Fibroblast of pulmonary artery (primary cell): ENCODE measurements around the gene PIPOX.

Source experiments
- DNase-seq: peaks from one replicate; pipeline ENCODE4 v3.0.0-alpha.2; 2010; ENCODE audit warnings: low read depth
- H3K4me3 ChIP-seq: replicated peaks from 2 replicates; pipeline ENCODE4 v1.5.1; 2011; ENCODE audit warnings: low read depth, mild to moderate bottlenecking, control low read depth, low read length, moderate library complexity
- TF ChIP-seq, protein P1 (sequence below): IDR thresholded peaks from 2 replicates; pipeline ENCODE4 v1.5.1; 2011; ENCODE audit warnings: mild to moderate bottlenecking, control low read depth, low read length, inconsistent platforms; ENCODE audit errors: missing control alignments

The PIPOX gene

DNA sequence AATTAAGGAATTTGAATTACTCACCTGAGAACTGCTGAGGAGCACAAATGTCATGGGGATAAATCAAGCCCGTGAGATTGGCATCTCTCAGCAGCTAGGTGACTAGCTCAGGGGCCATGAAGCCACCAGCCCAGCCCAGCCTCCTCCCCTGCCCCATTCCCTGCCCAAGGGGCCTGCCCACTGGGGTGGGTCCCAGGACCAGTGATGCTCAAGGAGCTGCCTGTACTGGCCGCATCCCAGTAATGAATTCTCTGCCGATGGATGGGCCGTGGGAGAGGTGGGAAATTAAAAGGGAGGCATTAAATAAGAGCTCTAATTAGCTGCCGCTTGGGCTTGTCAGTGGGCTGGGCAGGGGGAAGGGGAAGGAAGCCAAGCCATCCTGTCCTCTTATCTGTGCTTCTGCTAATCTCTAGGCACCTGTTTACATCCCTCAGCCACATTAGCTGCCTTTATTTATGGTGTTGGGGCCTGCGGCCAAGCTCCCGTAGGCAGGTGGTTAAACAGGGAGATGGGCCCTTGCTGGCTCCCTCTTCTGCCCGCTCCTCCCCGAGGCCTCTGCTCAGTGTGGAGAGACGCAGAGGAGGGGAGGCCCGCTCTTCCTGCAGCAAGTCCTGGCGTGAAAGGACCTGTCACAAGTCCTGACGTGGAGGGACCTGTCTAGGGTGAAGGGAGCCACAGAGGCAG is 48.8 kb downstream of the PIPOX start:
- DNase-seq = no peak
- H3K4me3 ChIP-seq = no peak overlapping the region
- TF ChIP-seq, protein P1, sequence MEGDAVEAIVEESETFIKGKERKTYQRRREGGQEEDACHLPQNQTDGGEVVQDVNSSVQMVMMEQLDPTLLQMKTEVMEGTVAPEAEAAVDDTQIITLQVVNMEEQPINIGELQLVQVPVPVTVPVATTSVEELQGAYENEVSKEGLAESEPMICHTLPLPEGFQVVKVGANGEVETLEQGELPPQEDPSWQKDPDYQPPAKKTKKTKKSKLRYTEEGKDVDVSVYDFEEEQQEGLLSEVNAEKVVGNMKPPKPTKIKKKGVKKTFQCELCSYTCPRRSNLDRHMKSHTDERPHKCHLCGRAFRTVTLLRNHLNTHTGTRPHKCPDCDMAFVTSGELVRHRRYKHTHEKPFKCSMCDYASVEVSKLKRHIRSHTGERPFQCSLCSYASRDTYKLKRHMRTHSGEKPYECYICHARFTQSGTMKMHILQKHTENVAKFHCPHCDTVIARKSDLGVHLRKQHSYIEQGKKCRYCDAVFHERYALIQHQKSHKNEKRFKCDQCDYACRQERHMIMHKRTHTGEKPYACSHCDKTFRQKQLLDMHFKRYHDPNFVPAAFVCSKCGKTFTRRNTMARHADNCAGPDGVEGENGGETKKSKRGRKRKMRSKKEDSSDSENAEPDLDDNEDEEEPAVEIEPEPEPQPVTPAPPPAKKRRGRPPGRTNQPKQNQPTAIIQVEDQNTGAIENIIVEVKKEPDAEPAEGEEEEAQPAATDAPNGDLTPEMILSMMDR = no peak

DNA sequence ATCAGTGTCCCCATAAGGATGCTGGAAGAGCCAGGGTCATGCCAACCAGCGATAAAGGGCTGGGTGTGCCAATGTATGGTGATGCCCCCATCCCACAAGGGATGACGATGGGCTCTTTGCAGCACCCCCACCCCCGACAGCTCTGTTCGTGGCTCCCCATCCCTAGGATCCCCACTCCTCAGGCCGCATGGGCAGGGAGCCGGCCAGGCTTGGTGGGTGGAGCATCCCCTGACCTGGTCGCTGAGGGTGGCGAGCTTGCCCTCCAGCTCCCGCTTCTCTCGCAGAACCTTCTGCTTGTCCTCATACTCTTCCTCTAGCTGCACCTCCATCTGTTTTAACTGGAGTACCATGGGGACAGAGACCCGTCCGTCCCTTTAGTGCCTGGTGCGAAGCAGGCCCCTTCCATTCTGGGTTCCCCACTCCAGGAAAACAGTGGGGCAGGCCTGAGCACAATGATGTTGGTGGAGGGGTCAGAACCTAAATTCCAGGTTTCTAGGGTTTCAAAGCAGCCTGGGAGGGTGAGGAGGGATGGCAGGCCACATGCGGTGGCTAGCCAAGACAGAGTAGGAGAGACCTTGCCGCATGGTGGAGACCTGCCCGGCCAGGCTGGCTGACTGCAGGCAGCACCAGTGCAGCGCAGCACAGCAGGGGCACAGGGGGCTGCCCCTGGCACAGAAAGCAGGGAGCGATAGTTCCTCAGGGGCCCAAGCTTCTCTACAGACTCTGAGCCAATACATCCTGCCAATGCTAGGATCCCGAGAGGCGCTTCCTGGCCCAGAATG is 50.3 kb downstream of the PIPOX start:
- no peak for DNase-seq
- TF ChIP-seq, protein P1 = no peak
- no peak overlapping the region for H3K4me3 ChIP-seq

DNA sequence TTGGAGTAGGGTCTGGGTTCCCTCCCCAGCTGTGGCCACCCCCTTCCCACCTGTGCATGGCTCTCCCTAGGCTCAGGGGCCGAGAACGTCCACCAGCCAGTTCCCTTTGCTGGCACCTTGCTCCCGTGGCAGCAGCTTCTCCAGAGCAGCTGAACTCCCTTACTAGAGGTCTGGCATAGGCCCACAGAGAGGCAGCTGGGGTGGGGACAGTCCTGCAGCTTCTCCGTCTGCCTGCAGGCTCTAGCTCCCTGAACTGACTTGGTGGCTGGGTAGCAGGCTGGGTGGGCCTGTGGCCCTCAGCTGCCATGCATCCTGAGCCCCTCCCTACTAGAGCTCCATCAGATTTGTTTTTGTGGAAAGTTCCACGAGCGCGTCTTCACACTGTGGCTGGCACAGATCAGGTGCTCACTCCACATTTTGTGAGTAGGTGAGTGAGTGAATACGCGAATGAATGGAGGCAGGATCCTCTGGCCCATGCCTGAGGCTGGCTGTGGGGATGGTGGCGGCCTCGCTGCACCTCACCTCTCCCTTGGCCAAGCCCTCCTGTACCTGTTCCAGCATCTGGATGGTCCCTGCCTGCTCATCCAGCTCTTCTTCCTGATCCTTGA is 51.3 kb downstream of the PIPOX start:
- TF ChIP-seq, protein P1 = no peak
- no peak overlapping the region for H3K4me3 ChIP-seq
- DNase-seq = no peak

DNA sequence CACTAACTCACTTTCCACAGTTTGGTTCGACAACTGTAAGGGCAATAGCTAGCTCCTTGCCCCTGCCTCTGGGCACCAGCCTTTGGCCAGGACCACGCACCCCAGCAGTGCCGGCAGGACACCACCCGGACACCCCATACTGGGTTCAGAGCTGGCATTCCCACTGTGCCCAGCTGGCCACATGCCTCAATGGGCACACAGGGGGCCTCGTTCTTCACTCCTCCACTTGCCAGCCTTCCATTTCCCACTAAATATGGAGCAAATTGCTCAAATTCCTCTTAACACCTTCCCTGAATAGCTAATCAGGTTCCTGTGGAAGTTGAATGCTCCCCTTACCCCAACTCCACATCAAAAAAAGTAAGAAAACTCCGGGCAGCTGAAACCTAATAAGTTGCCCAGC is 52.5 kb downstream of the PIPOX start:
- TF ChIP-seq, protein P1 = no peak
- DNase-seq = no peak
- no peak overlapping the region for H3K4me3 ChIP-seq

DNA sequence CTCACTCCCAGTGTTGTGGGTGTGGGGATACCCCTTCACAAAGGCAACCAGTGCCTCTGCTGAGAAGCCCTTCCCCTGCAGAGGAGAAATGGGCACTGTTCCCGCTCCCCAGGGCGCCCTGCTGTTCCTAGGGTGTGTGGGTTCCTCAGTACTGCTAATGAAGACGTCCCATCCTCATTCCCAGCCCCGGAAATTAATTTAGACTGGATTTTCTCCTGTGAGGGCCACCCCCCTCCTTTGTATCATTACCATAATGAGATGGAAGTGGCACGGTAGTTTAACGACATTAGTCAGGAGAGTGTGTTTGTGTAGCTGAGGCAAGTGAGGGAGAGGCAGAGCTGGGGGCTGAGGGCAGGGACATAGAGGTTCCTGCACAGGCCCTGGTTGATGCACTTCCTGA is 53.2 kb downstream of the PIPOX start:
- no peak for DNase-seq
- TF ChIP-seq, protein P1 = no peak
- no peak overlapping the region for H3K4me3 ChIP-seq

DNA sequence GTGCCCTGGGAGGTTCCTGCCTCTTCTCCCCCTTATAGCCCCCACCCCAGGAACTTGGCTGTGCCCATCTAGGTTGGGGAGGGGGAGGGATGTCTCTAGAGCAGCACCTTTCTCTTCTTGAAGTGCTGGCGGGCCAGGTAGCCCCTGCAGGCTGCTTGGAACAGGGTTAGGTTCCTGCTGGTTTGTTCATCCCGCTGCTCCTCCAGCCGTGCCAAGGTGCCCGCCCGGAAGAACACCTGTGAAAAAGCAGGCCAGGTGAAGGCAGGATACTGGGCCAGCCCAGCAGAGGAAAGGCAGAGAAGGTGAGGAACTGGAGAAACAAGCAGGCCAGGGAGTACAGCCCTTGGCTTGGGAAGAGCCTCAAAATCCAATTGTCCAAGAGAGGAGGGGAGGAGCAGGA is 56.6 kb downstream of the PIPOX start:
- H3K4me3 ChIP-seq = no peak overlapping the region
- no peak for DNase-seq
- TF ChIP-seq, protein P1 = no peak
